ENCODE measurements around the gene ITGAD. TPM values are rescaled to one million over a fixed set of nuclear protein-coding genes. Genes with fewer than 3 reads are reported as not detected.

Gene ITGAD
- total and polyA plus RNA-seq, 2 of the 4 experiments (the other 2 are of a cell fraction), result not detected

- no peak overlapping the region for H3K4me2 ChIP-seq (ENCODE audit: low read depth, low read length)
- DNase-seq, result no peak
- dilution Hi-C loops (cut with HindIII; ENCODE audit: low sequenced_read_pairs, unreplicated experiment) (no loop called here), intact Hi-C loops (cut with micrococcal nuclease) (no loop called here), in situ Hi-C loops (cut with MboI; ENCODE audit: low sequenced_read_pairs) (no loop called here)
- H4K8ac ChIP-seq (ENCODE audit: low read depth in 2 of 2, low read length in 2 of 2), result no peak overlapping the region
- H3K4ac ChIP-seq (ENCODE audit: low read depth, low read length), result no peak overlapping the region
- H3K14ac ChIP-seq (replicated peaks; ENCODE audit: low read depth, low read length), result no peak overlapping the region
- no peak overlapping the region for H2BK15ac ChIP-seq (ENCODE audit: low read depth, low read length)
- no peak overlapping the region for H2BK120ac ChIP-seq (ENCODE audit: low read depth, low read length)
- no peak overlapping the region for H4K5ac ChIP-seq (ENCODE audit: low read depth, low read length)
- no peak overlapping the region for H2AFZ ChIP-seq (replicated peaks; ENCODE audit: low read length, poor library complexity)
- H3K27ac ChIP-seq (ENCODE audit: insufficient read depth, low read length), result no peak overlapping the region
- no peaks in the 10 kb centered on the region for H3K36me3 ChIP-seq (ENCODE audit: control insufficient read depth, insufficient read depth, low read length)
- H2AK5ac ChIP-seq (ENCODE audit: low read depth, low read length), result no peak overlapping the region
- H3K23ac ChIP-seq (ENCODE audit: low read depth, low read length), result no peak overlapping the region
- no peaks in the 10 kb centered on the region for H3K9me3 ChIP-seq (ENCODE audit: control insufficient read depth, insufficient read depth, low read length)
- H4K20me1 ChIP-seq (ENCODE audit: insufficient read depth, low read length), result no peaks in the 10 kb centered on the region
- no peak for ATAC-seq (ENCODE audit: low read depth)
- 79% methylated on average over 2 of the region's 14 CpGs; no CpG with 5 or more reads in 1 of the 2 experiments for WGBS, 2 experiments (ENCODE audit: extremely low coverage in 2 of 2, insufficient read length in 1 of 2)
- no peaks in the 10 kb centered on the region for H3K9me1 ChIP-seq (ENCODE audit: insufficient read depth, low read length)
- POLR2A ChIA-PET (ENCODE audit: unreplicated experiment), result no interaction called here
- TF ChIP-seq RFX5 (IDR thresholded peaks at IDR 0.05; ENCODE audit: low read depth, low read length), result no peak
- no peak for TF ChIP-seq RCOR1 (IDR thresholded peaks at IDR 0.05; ENCODE audit: insufficient replicate concordance, low read length)
- no peak for TF ChIP-seq CEBPB (IDR thresholded peaks at IDR 0.05; ENCODE audit: low read depth, low read length)
- TF ChIP-seq, protein P1, sequence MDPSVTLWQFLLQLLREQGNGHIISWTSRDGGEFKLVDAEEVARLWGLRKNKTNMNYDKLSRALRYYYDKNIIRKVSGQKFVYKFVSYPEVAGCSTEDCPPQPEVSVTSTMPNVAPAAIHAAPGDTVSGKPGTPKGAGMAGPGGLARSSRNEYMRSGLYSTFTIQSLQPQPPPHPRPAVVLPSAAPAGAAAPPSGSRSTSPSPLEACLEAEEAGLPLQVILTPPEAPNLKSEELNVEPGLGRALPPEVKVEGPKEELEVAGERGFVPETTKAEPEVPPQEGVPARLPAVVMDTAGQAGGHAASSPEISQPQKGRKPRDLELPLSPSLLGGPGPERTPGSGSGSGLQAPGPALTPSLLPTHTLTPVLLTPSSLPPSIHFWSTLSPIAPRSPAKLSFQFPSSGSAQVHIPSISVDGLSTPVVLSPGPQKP (IDR thresholded peaks at IDR 0.05; ENCODE audit: borderline replicate concordance, low read depth, low read length), result no peak
- no peak for TF ChIP-seq MAFK (IDR thresholded peaks at IDR 0.05; ENCODE audit: low read depth, low read length)
- no peak for TF ChIP-seq RAD21 (IDR thresholded peaks at IDR 0.05; ENCODE audit: low read length)
- no peak for TF ChIP-seq FOS (IDR thresholded peaks at IDR 0.05; ENCODE audit: low read depth, low read length)
- TF ChIP-seq SMC3 (IDR thresholded peaks at IDR 0.05; ENCODE audit: low read depth, low read length), result no peak
- TF ChIP-seq MAZ (IDR thresholded peaks at IDR 0.05; ENCODE audit: borderline replicate concordance, low read depth, low read length), result no peak
- no peak for TF ChIP-seq BHLHE40 (IDR thresholded peaks at IDR 0.05; ENCODE audit: low read depth, low read length)
- TF ChIP-seq, protein P2, sequence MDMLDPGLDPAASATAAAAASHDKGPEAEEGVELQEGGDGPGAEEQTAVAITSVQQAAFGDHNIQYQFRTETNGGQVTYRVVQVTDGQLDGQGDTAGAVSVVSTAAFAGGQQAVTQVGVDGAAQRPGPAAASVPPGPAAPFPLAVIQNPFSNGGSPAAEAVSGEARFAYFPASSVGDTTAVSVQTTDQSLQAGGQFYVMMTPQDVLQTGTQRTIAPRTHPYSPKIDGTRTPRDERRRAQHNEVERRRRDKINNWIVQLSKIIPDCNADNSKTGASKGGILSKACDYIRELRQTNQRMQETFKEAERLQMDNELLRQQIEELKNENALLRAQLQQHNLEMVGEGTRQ (IDR thresholded peaks at IDR 0.05; ENCODE audit: low read depth, low read length), result no peak
- no peak for TF ChIP-seq MXI1 (IDR thresholded peaks at IDR 0.05; ENCODE audit: borderline replicate concordance, low read depth, low read length)
- TF ChIP-seq NFE2L2 (IDR thresholded peaks at IDR 0.05; ENCODE audit: low read depth, low read length), result no peak
- H3K4me3 ChIP-seq (ENCODE audit: insufficient read depth, low read depth, low read length), result no peak overlapping the region
- no peaks in the 10 kb centered on the region for H3K79me1 ChIP-seq (ENCODE audit: low read depth in 1 of 2, low read length in 2 of 2)
- no peak overlapping the region for H3K9ac ChIP-seq (ENCODE audit: low read depth, low read length)
- H3K27me3 ChIP-seq (ENCODE audit: control insufficient read depth, insufficient read depth, low read length), result peaks cover 2% of the 10 kb centered on the region; the same call in 1 of the 2 replicates
- CTCF ChIA-PET, result no interaction called here
- no peak overlapping the region for H3K56ac ChIP-seq (ENCODE audit: extremely low read depth, insufficient read depth, low read length)
- H2AK9ac ChIP-seq (replicated peaks; ENCODE audit: low read depth, low read length, poor library complexity), result no peak overlapping the region
- BruUV-seq (replicated peaks), result no TSS peak
- H3K18ac ChIP-seq (ENCODE audit: low read depth, low read length), result no peak overlapping the region
- no peak overlapping the region for H2BK5ac ChIP-seq (ENCODE audit: low read depth, low read length, poor library complexity, severe bottlenecking)
- no peak overlapping the region for H2BK20ac ChIP-seq (ENCODE audit: low read depth, low read length)
- H3K4me1 ChIP-seq (ENCODE audit: control insufficient read depth, insufficient read depth, low read length), result no peaks in the 10 kb centered on the region
- H4K91ac ChIP-seq (ENCODE audit: insufficient read depth, low read depth, low read length), result no peak overlapping the region
Observed at GRCh38 chr16:31355431-31356100, 37.6 kb upstream of the ITGAD start.
